ENCODE results near the gene HDAC8. TPM values are rescaled to one million over a fixed set of nuclear protein-coding genes. Genes with fewer than 3 reads are reported as not detected.
"Not testable (repeated sequence)": the region's sequence is repeated elsewhere in the genome, so short reads cannot be mapped to it uniquely, and the experiment has no call there.

HDAC8 gene
- total RNA-seq, 2 experiments from 2014 or later = 17.9 to 19.2 TPM

DNA sequence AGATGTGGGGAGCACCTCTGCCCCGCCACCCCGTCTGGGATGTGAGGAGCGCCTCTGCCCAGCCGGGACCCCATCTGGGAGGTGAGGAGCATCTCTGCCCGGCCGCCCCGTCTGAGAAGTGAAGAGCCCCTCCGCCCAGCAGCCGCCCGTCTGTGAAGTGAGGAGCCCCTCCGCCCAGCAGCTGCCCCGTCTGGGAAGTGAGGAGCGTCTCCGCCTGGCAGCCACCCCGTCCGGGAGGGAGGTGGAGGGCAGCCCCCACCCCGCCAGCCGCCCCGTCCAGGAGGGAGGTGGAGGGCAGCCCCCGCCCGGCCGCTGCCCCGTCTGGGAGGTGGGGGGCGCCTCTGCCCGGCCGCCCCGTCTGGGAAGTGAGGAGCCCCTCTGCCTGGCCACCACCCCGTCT, 13.0 kb downstream of the HDAC8 start:
- not testable (repeated sequence) for H3K27me3 Mint-ChIP-seq, H3K4me3 Mint-ChIP-seq, H3K4me1 Mint-ChIP-seq, H3K27ac Mint-ChIP-seq, H3K9me3 Mint-ChIP-seq, DNase-seq
- peaks cover 24% of the 10 kb centered on the region for H3K36me3 Mint-ChIP-seq

DNA sequence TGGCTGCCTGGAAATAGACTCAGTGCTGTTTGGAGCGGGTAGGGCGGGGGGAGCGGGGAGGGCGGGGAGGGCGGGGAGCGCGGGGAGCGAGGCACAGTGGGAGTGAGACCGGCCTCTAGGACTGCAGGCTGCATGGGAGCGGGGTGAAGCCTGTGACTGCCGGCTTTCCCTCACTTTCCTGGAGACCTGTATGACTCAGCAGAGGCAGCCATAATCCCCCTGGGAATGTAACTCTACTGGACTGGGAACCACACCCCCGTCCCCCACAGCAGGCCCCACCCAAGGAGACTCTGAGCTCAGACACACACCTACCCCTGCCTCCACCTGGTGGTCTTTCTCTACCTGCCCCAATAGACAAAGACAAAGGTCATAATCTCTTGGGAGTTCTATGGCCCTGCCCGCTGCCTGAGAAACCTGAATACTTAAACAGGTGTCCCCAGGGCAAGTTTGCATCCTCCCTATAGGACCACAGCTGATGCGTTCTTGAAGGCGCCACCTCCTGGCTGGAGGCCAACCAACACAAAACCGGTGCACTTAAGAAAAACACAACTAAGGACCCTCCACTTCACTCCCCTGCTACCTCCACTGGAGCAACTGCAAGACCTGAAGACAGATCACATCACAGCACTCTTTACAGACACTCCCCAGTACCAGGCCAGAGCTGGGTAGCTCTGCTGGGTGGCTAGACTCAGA, 18.0 kb downstream of the HDAC8 start:
- H3K27ac Mint-ChIP-seq = no peak overlapping the region
- H3K4me3 Mint-ChIP-seq = no peak overlapping the region
- H3K9me3 Mint-ChIP-seq = no peaks in the 10 kb centered on the region

DNA sequence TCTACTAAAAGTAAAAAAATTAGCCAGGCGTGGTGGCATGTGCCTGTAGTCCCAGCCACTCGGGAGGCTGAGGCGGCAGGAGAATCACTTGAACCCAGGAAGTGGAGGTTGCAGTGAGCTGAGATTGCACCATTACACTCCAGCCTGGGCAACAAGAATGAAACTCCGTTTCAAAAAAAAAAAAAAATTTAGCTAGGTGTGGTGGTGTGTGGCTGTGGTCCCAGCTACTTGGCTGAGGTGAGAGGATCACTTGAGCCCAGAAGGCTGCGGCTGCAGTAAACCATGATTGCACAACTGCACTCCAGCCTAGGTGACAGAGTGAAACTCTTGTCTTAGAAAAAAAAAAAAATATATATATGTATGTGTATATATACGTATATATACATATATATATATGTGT, 20.2 kb downstream of the HDAC8 start:
- not testable (repeated sequence) for H3K4me3 Mint-ChIP-seq

More for the DNA sequence above, 18.0 kb downstream of the HDAC8 start:
- Mint-ChIP-seq H3K27me3 (no peaks in the 10 kb centered on the region), H3K36me3 (peaks cover 16% of the 10 kb centered on the region), H3K4me1 (peaks cover 2% of the 10 kb centered on the region)
- no peak for DNase-seq

DNA sequence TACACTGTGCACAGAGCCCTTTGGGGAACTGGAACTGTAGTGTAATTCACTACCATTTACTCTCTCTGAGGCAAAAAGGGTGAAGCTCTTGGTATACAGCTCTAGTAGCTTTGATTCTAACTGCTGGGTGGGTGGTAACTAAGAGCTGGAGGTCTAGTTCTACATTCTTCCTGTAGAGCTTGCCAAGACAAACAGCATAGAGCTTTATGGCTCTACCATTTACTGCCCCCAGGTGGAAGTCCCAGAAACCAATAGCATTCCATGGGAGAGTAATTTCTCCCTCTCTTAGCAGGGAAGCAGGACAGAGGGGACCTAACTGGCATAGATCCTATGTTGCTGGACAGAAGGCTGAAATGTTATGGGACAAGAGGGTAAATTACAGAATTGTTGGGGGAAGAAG, 26.7 kb downstream of the HDAC8 start:
- peaks cover 24% of the 10 kb centered on the region for H3K36me3 Mint-ChIP-seq
- no peak overlapping the region for H3K27ac Mint-ChIP-seq
- H3K27me3 Mint-ChIP-seq = no peaks in the 10 kb centered on the region
- no peak overlapping the region for H3K4me3 Mint-ChIP-seq
- peaks cover 3% of the 10 kb centered on the region for H3K4me1 Mint-ChIP-seq
- no peaks in the 10 kb centered on the region for H3K9me3 Mint-ChIP-seq
- no peak for DNase-seq

More for the DNA sequence above, 20.2 kb downstream of the HDAC8 start:
- DNase-seq, H3K27ac Mint-ChIP-seq, H3K9me3 Mint-ChIP-seq, H3K4me1 Mint-ChIP-seq, H3K27me3 Mint-ChIP-seq: not testable (repeated sequence)
- H3K36me3 Mint-ChIP-seq = peaks cover 21% of the 10 kb centered on the region

DNA sequence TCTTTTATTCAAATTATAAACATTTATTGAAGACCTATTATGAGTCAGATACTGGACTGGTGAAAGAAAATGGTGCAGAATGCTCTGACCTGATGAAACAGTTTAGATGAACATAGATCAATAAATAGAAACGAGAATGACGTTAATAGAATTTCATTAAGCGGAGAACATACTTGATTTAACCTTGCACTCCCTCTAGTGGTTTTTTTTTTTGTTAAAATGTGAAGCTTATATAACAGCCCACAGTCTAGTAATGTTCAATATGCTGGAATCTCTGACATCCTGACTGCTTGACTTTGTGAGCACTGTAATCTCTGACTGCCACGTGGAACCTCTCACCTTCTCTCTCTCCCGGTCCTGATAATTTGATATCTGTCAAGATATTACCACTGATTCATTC, 32.3 kb downstream of the HDAC8 start:
- DNase-seq = no peak
- peaks cover 6% of the 10 kb centered on the region for H3K36me3 Mint-ChIP-seq
- H3K9me3 Mint-ChIP-seq = no peaks in the 10 kb centered on the region
- no peaks in the 10 kb centered on the region for H3K27me3 Mint-ChIP-seq
- H3K4me1 Mint-ChIP-seq = peaks cover 3% of the 10 kb centered on the region
- no peak overlapping the region for H3K27ac Mint-ChIP-seq
- H3K4me3 Mint-ChIP-seq = no peak overlapping the region

DNA sequence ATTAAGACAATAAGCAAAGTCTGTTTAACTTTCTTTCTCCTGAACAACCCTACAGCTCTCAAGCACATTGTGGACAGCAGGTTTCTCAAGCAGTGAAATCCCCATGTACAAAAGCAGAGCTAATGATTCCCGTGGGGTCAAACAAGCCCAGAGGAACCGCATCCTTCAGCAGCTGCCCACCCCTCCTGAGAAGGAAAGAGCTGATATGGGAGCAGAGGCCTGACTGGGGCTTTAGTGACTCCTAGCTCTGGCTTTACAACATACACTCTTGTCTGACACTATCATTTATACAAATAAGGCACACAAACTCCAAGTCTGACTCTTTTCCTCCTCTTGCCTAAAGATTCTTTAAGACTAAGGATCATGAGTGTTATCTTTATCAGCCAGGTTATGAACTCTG, 32.8 kb downstream of the HDAC8 start:
- H3K36me3 Mint-ChIP-seq = peaks cover 6% of the 10 kb centered on the region

DNA sequence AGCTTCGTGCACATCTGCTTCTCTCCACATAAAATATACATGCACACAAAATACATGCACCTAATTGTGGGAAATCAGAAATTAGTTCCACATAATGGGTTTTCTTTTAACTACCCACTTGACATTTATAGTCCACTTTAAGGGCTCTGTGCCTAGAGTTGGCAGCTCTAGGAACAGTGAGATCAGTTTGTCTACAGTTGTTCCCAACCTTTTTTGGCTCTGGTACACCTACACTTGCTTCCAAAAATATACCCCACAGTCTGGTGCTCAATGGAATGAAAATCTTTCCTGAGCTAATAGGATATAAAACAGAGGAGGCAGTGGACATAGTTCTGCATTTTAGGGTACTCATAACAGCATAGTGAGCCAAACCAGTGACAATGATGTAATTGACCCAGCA, 36.1 kb downstream of the HDAC8 start:
- DNase-seq = no peak
- Mint-ChIP-seq H3K4me3 (no peak overlapping the region), H3K27ac (no peak overlapping the region), H3K9me3 (no peaks in the 10 kb centered on the region), H3K4me1 (no peaks in the 10 kb centered on the region), H3K27me3 (no peaks in the 10 kb centered on the region), H3K36me3 (peaks cover 5% of the 10 kb centered on the region)

More for the DNA sequence above, 32.8 kb downstream of the HDAC8 start:
- DNase-seq = no peak
- Mint-ChIP-seq H3K27me3 (no peaks in the 10 kb centered on the region), H3K4me3 (no peak overlapping the region), H3K9me3 (no peaks in the 10 kb centered on the region), H3K27ac (no peak overlapping the region), H3K4me1 (peaks cover 3% of the 10 kb centered on the region)

DNA sequence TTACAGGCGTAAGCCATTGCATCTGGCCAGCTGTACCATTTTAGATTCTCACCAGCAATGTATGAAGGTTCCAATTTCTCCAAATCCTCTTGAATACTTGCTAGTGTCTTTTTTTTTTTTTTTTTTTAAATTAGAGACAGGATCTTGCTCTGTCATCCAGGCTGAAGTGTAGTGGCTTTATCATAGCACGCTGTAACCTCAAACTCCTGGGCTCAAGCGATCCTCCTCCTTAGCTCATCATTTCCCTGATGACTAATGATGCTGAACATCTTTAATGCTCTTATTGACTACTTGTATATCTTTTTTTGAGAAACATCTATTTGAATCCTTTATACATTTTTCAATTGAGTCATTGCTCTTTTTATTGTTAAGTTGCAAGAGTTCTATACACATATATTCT, 40.3 kb downstream of the HDAC8 start:
- Mint-ChIP-seq H3K27me3 (no peaks in the 10 kb centered on the region), H3K4me3 (no peak overlapping the region), H3K36me3 (peaks cover 6% of the 10 kb centered on the region), H3K9me3 (no peaks in the 10 kb centered on the region), H3K4me1 (no peaks in the 10 kb centered on the region), H3K27ac (no peak overlapping the region)
- no peak for DNase-seq

DNA sequence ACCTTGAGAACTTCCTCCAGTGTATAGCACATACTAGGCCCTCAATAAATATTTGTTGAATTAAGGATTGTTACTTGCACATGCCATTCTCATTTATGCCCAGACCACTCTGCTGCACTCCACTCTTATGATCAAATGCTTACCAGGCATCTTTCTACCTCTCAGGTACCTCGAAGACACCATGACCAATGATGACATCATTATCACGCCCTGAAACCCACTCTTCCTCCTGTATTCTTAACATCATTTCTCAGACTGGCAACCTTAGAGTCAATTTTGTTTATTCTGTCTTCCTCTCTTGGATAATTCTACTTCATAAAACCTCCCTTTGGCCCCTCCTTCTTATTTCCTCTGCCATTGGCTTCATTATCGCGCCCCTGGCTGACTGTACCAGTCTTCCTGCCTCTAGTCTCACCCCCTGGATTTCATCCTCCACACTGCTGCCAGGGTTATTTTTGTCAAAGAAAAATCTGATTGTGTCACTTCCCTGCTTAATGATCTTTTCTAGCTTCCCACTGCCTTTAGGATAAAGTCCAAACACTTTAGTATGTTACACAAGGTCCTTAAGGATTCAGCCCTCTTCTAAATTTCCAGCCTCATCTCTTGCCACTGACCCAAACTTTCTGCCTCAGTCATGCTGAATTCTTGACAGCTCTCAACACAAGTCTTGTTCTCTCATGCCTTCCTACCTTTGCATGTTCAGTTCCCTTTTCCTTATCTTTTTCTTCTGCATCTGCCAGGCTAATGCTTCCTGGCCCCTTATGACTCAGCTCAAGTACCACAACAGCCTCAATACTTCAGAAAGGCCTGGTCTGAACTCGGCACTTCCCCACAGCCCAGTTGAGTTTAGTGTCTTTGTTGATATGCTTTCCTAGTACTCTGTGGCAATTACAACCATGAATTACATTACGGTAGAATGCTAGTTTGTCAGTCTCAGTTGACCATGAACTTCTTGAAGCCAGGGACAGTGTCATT, 45.8 kb downstream of the HDAC8 start:
- Mint-ChIP-seq H3K27ac (no peak overlapping the region), H3K4me1 (peaks cover 10% of the 10 kb centered on the region), H3K9me3 (no peaks in the 10 kb centered on the region), H3K36me3 (peaks cover 23% of the 10 kb centered on the region), H3K27me3 (no peaks in the 10 kb centered on the region), H3K4me3 (no peak overlapping the region)
- no peak for DNase-seq

DNA sequence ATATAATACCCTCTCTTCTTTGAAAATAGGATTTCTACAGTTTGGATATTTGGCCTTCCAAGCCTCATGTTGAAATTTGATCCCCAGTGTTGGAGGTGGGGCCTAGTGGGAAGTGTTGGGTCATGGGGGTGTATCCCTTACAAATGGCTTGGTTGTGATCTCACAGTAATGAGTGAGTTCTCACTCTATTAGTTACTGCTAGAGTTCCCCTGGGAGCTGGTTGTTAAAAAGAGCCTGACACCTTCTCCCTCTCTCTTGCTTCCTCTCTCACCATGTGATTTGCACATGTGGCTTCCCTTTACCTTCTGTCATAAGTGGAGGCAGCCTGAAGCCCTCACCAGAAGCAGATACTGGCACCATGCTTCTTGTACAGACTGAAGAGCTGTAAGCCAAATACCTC, 73.9 kb downstream of the HDAC8 start:
- DNase-seq = no peak
- H3K36me3 Mint-ChIP-seq = peaks cover 36% of the 10 kb centered on the region
- no peak overlapping the region for H3K27ac Mint-ChIP-seq
- H3K9me3 Mint-ChIP-seq = peaks cover 15% of the 10 kb centered on the region
- H3K4me3 Mint-ChIP-seq = no peak overlapping the region
- H3K4me1 Mint-ChIP-seq = peaks cover 2% of the 10 kb centered on the region
- no peaks in the 10 kb centered on the region for H3K27me3 Mint-ChIP-seq

DNA sequence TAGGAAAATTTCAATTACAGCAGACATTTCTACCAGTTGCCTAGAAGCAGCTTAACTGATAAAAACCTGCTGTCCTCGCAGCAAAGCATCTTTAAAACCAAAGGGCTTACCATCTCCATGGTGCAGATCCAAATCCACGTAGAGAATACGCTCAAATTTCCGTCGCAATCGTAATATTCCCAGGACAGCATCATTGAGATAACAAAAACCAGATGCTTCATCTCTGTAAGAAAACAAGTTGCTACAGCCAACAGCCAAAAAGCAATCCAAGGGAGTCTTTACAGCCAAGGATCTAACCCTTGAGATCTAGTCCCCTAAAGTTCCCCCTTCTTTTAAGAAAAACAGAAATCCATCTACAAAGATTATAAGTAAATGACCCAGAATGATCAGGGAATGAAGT, 77.6 kb downstream of the HDAC8 start:
- no peak for DNase-seq
- Mint-ChIP-seq H3K4me3 (no peak overlapping the region), H3K27ac (no peak overlapping the region), H3K4me1 (peaks cover 10% of the 10 kb centered on the region), H3K9me3 (peaks cover 5% of the 10 kb centered on the region), H3K36me3 (peaks cover 37% of the 10 kb centered on the region), H3K27me3 (no peaks in the 10 kb centered on the region)

DNA sequence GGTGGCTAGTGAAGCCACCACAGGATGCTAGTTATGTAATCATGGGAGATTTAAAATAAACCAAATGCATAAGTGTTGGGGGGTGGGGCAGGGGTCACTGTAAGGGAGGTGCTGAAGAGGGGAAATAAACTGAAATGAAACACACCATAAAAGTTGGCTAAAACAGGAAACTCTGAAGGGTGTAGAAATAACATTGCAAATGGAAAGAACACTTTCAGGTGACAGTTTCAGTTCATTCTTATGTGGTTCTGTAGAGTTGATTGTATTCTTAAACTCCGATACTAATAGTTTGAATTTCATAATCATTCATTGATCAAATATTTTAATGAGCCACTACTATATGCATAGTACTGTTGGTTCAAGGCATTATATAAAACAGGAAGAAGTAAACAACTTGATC, 80.1 kb downstream of the HDAC8 start:
- H3K4me1 Mint-ChIP-seq = peaks cover 8% of the 10 kb centered on the region
- H3K4me3 Mint-ChIP-seq = no peak overlapping the region
- H3K9me3 Mint-ChIP-seq = no peaks in the 10 kb centered on the region
- H3K36me3 Mint-ChIP-seq = peaks cover 32% of the 10 kb centered on the region
- no peak for DNase-seq
- H3K27me3 Mint-ChIP-seq = no peaks in the 10 kb centered on the region
- no peak overlapping the region for H3K27ac Mint-ChIP-seq

DNA sequence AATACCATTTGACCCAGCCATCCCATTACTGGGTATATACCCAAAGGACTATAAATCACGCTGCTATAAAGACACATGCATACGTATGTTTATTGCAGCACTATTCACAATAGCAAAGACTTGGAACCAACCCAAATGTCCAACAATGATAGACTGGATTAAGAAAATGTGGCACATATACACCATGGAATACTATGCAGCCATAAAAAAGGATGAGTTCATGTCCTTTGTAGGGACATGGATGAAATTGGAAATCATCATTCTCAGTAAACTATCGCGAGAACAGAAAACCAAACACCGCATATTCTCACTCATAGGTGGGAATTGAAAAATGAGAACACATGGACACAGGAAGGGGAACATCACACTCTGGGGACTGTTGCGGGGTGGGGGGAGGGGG, 82.4 kb downstream of the HDAC8 start:
- not testable (repeated sequence) for H3K4me1 Mint-ChIP-seq, H3K27me3 Mint-ChIP-seq, H3K27ac Mint-ChIP-seq, H3K9me3 Mint-ChIP-seq, DNase-seq, H3K4me3 Mint-ChIP-seq
- H3K36me3 Mint-ChIP-seq = peaks cover 36% of the 10 kb centered on the region

DNA sequence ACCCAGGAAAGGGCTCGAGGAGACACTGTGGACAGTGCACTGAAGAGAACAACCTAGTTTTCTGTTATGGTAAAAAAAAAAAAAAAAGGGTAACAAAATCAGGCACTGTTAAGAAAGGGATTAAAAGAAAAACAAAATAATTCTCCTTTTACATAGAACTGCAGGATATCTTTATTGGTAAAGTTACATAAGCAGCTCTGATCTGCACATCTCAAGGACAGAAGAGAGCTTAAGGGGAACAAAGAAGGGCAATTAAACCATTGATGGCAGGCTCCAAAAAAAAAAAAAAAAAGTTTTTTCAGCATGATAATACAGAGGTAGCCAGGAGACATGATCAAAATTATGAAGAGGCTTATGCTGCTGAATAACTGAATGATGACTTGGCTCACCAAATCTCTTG, 85.0 kb downstream of the HDAC8 start:
- no peaks in the 10 kb centered on the region for H3K27me3 Mint-ChIP-seq
- no peak overlapping the region for H3K27ac Mint-ChIP-seq
- no peaks in the 10 kb centered on the region for H3K9me3 Mint-ChIP-seq
- H3K4me3 Mint-ChIP-seq = no peak overlapping the region
- H3K36me3 Mint-ChIP-seq = peaks cover 30% of the 10 kb centered on the region
- no peak for DNase-seq
- peaks cover 4% of the 10 kb centered on the region for H3K4me1 Mint-ChIP-seq

DNA sequence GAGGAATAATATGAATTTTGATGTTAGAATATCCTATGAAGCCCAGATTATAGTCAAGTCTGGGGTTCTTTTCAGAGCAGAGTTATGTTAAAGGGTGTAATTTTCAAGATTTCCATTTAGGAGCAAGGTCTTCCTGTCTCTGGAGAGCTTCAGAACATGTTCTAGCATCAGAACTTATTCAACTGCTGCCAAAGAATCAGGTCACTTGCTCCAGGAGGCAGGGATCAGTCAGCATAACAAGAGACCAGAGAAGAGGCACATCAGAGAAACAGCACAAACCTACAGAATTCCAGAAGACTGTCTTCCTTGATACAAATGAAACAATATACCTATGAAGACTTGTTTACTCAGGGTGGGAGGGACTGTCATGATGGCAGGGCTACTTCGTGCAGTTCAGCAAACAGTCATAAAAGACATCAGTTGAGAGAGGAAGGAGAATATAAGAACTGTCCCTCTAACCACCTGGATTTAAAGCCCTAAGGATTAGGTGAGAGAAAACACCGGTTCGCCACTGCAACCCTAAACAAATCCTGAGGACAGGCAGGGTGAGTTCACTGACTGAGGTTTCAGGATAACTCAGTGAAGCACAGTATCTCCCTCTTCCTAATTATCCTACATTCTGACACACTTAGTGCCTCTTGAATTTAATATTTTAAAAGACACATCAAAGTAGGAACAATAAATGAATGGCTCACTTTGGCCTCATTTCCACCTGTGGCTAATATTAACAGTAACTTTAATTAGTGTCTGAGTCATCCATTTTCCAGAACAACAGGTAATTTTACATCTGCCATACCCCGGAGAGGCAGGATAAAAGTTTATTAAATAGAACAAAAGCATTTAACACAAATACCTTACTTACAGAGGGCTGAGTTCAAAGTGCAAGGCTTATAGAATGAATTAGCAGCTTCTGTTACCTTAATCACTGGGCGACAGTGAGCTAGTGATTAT, 93.0 kb downstream of the HDAC8 start:
- peaks cover 8% of the 10 kb centered on the region for H3K36me3 Mint-ChIP-seq
- no peak for DNase-seq
- H3K9me3 Mint-ChIP-seq = no peaks in the 10 kb centered on the region
- no peak overlapping the region for H3K27ac Mint-ChIP-seq
- no peaks in the 10 kb centered on the region for H3K27me3 Mint-ChIP-seq
- H3K4me3 Mint-ChIP-seq = no peak overlapping the region
- no peaks in the 10 kb centered on the region for H3K4me1 Mint-ChIP-seq

All from activated naive CD8-positive, alpha-beta T cell treated with anti-CD3 and anti-CD28 coated beads for 36 hours (primary cell).